CD14-positive monocyte (primary cell): ENCODE measurements around the gene RHOG. TPM values are rescaled to one million over a fixed set of nuclear protein-coding genes. Genes with fewer than 3 reads are reported as not detected.
A peak's percentile ranks its signal among the peaks of the same experiment; 100 is the strongest.

Experiments used
- DNase-seq, 3 donors: peaks; one replicate each; pipeline ENCODE4 v3.0.0-alpha.2; 2011 to 2022
- H2AFZ ChIP-seq: 2 replicates; pipeline ENCODE4 v1.6.0; 2012; ENCODE audit warnings: mild to moderate bottlenecking, low read depth, low read length, inconsistent platforms; ENCODE audit not compliant: insufficient read depth, poor library complexity, severe bottlenecking
- H3K27ac ChIP-seq, 2 donors: 1 replicate in 1 of 2; 2 replicates in 1 of 2; pipeline ENCODE4 v1.5.1; 2012 to 2013; ENCODE audit warnings: low read length in 2 of 2, control low read depth in 1 of 2, inconsistent platforms in 1 of 2, low read depth in 1 of 2, mild to moderate bottlenecking in 1 of 2
- H3K27me3 ChIP-seq, 2 donors: one replicate each; pipeline versions ENCODE4 v1.6.0 to v1.6.1; 2011 to 2013; ENCODE audit warnings: low read length in 2 of 2; ENCODE audit not compliant: control insufficient read depth in 2 of 2, insufficient read depth in 2 of 2
- H3K36me3 ChIP-seq, 2 donors: replicated peaks in 1 of 2; 1 replicate in 1 of 2; 2 replicates in 1 of 2; pipeline versions ENCODE4 v1.5.1 to v1.6.1; 2012 to 2013; ENCODE audit warnings: low read length in 2 of 2, control low read depth in 1 of 2, inconsistent platforms in 1 of 2, mild to moderate bottlenecking in 1 of 2; ENCODE audit not compliant: insufficient read depth in 2 of 2, control insufficient read depth in 1 of 2
- H3K4me1 ChIP-seq, 2 donors: 1 replicate in 1 of 2; 2 replicates in 1 of 2; pipeline versions ENCODE4 v1.5.1 to v1.6.1; 2012 to 2013; ENCODE audit warnings: low read length in 2 of 2, control low read depth in 1 of 2, inconsistent platforms in 1 of 2, mild to moderate bottlenecking in 1 of 2, moderate library complexity in 1 of 2; ENCODE audit not compliant: insufficient read depth in 2 of 2, control insufficient read depth in 1 of 2
- H3K4me2 ChIP-seq: replicated peaks from 2 replicates; pipeline ENCODE3; 2012; ENCODE audit warnings: low read length, moderate library complexity, mild to moderate bottlenecking; ENCODE audit not compliant: poor library complexity, severe bottlenecking; ENCODE audit errors: extremely low read depth
- H3K4me3 ChIP-seq, 3 experiments: fragments of 200-600 bp in 1 of 3; sonication (generic) in 1 of 3; replicated peaks in 1 of 3; 1 replicate in 2 of 3; 2 replicates in 1 of 3; pipeline ENCODE4 v1.5.1; 2011 to 2013; ENCODE audit warnings: low read length in 3 of 3, mild to moderate bottlenecking in 3 of 3, control low read depth in 2 of 3, low read depth in 2 of 3, inconsistent platforms in 1 of 3, moderate library complexity in 1 of 3
- H3K79me2 ChIP-seq: 2 replicates; pipeline ENCODE4 v1.6.0; 2012; ENCODE audit warnings: mild to moderate bottlenecking, control low read depth, inconsistent platforms, low read length, moderate library complexity; ENCODE audit not compliant: insufficient read depth
- H3K9ac ChIP-seq: 2 replicates; pipeline ENCODE4 v1.6.0; 2017; ENCODE audit warnings: low read length, mild to moderate bottlenecking; ENCODE audit not compliant: insufficient read depth, poor library complexity, severe bottlenecking
- H3K9me3 ChIP-seq, 2 donors: replicated peaks in 1 of 2; 1 replicate in 1 of 2; 2 replicates in 1 of 2; pipeline versions ENCODE4 v1.5.1 to v1.6.1; 2012 to 2013; ENCODE audit warnings: low read length in 2 of 2, control low read depth in 1 of 2; ENCODE audit not compliant: control insufficient read depth in 1 of 2, insufficient read depth in 1 of 2
- H4K20me1 ChIP-seq: 2 replicates; pipeline ENCODE4 v1.6.0; 2012; ENCODE audit warnings: mild to moderate bottlenecking, low read length, control low read depth, moderate library complexity; ENCODE audit not compliant: insufficient read depth
- H3K27ac Mint-ChIP-seq, 7 donors: one replicate each; pipeline ENCODE4 v1.8.0; 2020; ENCODE audit warnings: mild to moderate bottlenecking in 7 of 7, mixed read lengths in 7 of 7, moderate library complexity in 6 of 7, inconsistent platforms in 2 of 7
- H3K27me3 Mint-ChIP-seq, 3 donors: one replicate each; pipeline ENCODE4 v1.8.0; 2021 to 2022; ENCODE audit warnings: low read depth in 3 of 3, mild to moderate bottlenecking in 3 of 3, mixed read lengths in 3 of 3, moderate library complexity in 3 of 3, inconsistent platforms in 1 of 3
- H3K36me3 Mint-ChIP-seq, 2 donors: one replicate each; pipeline ENCODE4 v1.8.0; 2020; ENCODE audit warnings: mixed read lengths in 2 of 2, inconsistent platforms in 1 of 2, mild to moderate bottlenecking in 1 of 2
- H3K4me1 Mint-ChIP-seq: one replicate; pipeline ENCODE4 v1.8.0; 2020; ENCODE audit warnings: mild to moderate bottlenecking, mixed read lengths
- H3K4me3 Mint-ChIP-seq, 2 donors: one replicate each; pipeline ENCODE4 v1.8.0; 2020; ENCODE audit warnings: mild to moderate bottlenecking in 2 of 2, mixed read lengths in 2 of 2, moderate library complexity in 1 of 2
- H3K9me3 Mint-ChIP-seq, 7 donors: one replicate each; pipeline ENCODE4 v1.8.0; 2020 to 2022; ENCODE audit warnings: mixed read lengths in 7 of 7, mild to moderate bottlenecking in 6 of 7, moderate library complexity in 6 of 7, inconsistent platforms in 2 of 7
- CTCF ChIP-seq: fragments of 200-600 bp; IDR thresholded peaks from one replicate; pipeline ENCODE4 v1.8.0; 2022; ENCODE audit warnings: antibody characterized with exemption, mild to moderate bottlenecking
- WGBS: methylation state at CpG from one replicate; pipeline ENCODE4 v1.1.5; 2013; ENCODE audit warnings: missing lambda C conversion rate; ENCODE audit not compliant: insufficient coverage; 5-methylcytosine and 5-hydroxymethylcytosine counted together
- intact Hi-C, 2 donors: fragments of 100-400 bp; cut with micrococcal nuclease; formaldehyde crosslinking; loops; one replicate each; pipeline versions ENCODE4 v1.15.0 to v1.15.1; 2023
- polyA plus RNA-seq, 3 donors: library from polyadenylated mRNA; depleted of rRNA in 1 of 3; unstranded in 2 of 3; stranded (reverse) in 1 of 3; fragments of 300-500 nt in 2 of 3; fragments of >200 nt in 1 of 3; fragmentation: Illumina TruSeq in 2 of 3; gene quantifications; 1 replicate in 2 of 3; 2 replicates in 1 of 3; pipeline ENCODE4 v1.2.3, GENCODE V29; 2012 to 2021

RHOG gene
- polyA plus RNA-seq, 3 donors: 315 to 505 (median 458) TPM

DNA sequence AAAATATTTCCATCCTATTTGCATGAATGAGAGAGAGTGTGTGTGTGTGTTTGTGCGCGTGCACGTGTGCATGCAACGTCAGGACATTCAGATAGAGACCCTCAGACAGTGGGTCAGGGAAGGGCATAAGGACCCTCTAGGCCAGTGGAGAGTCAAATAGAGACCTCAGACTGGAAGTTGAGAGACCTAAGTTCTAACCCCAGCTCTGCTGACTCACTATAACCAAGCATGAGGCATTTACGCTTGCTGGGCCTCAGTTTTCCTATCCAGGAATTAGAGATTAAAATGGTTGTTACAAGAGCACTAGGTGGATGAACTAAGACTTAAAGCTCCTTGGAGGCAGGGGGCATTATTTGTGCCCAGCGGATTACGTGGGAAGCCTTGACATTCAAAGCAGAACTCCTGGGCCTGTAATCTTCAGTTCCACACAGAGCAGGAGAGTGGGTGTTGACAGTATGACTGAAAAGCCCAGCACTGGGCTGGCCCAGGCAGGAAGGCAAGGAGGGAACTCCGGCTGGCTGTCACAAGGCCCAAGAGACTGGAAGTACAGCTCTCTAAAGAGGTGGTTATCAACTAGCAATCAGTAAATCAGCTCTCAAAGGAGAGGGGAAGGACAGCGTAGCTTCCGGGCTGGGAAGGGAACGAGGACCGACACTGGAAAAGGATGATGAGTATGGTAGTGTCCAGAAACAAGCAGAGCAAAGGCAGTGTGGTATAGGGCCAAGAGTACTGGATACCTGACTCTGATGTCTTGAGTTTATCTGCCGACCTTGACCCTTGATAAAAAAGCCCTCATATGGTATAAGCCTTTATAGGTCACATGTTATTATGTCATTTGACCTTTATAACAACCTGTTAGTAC is 9.2 kb downstream of the RHOG start:
- H3K27me3 ChIP-seq: no peaks in the 10 kb centered on the region
- no peak for TF ChIP-seq CTCF
- H3K27ac ChIP-seq: peak overlapping the region; percentile 72 to 97
- peaks cover 100% of the 10 kb centered on the region for H3K79me2 ChIP-seq
- no peaks in the 10 kb centered on the region for H3K9me3 ChIP-seq
- WGBS: 22% methylated on average over 8 of the region's 13 CpGs
- DNase-seq: peak; percentile 41 to 53 (median 43)
- Mint-ChIP-seq H3K9me3 (peaks cover 0 to 3% (median 0%) of the 10 kb centered on the region in 7 donors), H3K4me1 (peaks cover 85% of the 10 kb centered on the region), H3K27ac (peak overlapping the region; percentile 92 to 99 (median 96)), H3K36me3 (peaks cover 67 to 84% of the 10 kb centered on the region in 2 donors), H3K4me3 (peak overlapping the region; percentile 52 to 79), H3K27me3 (no peaks in the 10 kb centered on the region)
- intact Hi-C loops: no loop called here
- H3K36me3 ChIP-seq: peaks cover 37 to 55% of the 10 kb centered on the region in 2 donors
- peak overlapping the region; percentile 96 for H3K4me2 ChIP-seq
- peak overlapping the region in 1 of 3 experiments; percentile 100 for H3K4me3 ChIP-seq
- H4K20me1 ChIP-seq: peaks cover 100% of the 10 kb centered on the region
- H2AFZ ChIP-seq: no peak overlapping the region
- peaks cover 81 to 92% of the 10 kb centered on the region in 2 donors for H3K4me1 ChIP-seq
- H3K9ac ChIP-seq: peak overlapping the region; percentile 11

DNA sequence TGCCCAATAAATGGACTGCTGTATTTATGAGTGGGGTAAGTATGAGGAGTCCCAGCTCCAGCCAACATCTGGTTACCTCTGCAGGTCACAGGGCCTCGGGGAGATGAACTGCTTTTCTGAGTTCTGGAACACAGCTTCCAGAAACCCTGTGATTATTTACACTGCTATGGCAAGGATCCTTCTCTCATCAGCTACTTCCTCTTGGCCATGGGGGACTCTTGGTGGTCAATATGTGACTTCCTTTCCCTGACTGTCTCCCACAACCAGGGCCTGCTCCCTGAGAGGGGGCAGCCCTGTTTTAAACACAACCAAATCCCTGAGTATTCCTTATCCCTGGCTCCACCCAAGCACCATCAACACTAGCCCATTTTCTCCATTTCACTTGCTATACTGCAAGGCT is 10.0 kb downstream of the RHOG start:
- H3K79me2 ChIP-seq: peaks cover 100% of the 10 kb centered on the region
- H2AFZ ChIP-seq: no peak overlapping the region
- Mint-ChIP-seq H3K9me3 (peaks cover 0 to 3% (median 0%) of the 10 kb centered on the region in 7 donors), H3K36me3 (peaks cover 76 to 84% of the 10 kb centered on the region in 2 donors), H3K27me3 (no peaks in the 10 kb centered on the region), H3K27ac (peak overlapping the region; percentile 92 to 99 (median 96)), H3K4me1 (peaks cover 85% of the 10 kb centered on the region), H3K4me3 (peak overlapping the region; percentile 31 to 70)
- peak overlapping the region; percentile 72 to 97 for H3K27ac ChIP-seq
- 0% methylated on average over 1 of the region's 1 CpG for WGBS
- H4K20me1 ChIP-seq: peaks cover 100% of the 10 kb centered on the region
- no peak overlapping the region for H3K9ac ChIP-seq
- H3K4me2 ChIP-seq: peak overlapping the region; percentile 96
- H3K36me3 ChIP-seq: peaks cover 45 to 63% of the 10 kb centered on the region in 2 donors
- H3K9me3 ChIP-seq: no peaks in the 10 kb centered on the region
- DNase-seq: peak; percentile 23 to 56 (median 53)
- TF ChIP-seq CTCF: no peak
- intact Hi-C loops: no loop called here
- no peaks in the 10 kb centered on the region for H3K27me3 ChIP-seq
- peak overlapping the region in 1 of 3 experiments; percentile 100 for H3K4me3 ChIP-seq
- H3K4me1 ChIP-seq: peaks cover 79 to 91% of the 10 kb centered on the region in 2 donors
